IPS DF 6.9 (cell line): Measurements from ENCODE around the gene TDRD1.

Experiments
- DNase-seq: peaks from one replicate; pipeline ENCODE4 v3.0.0-alpha.2; 2013; ENCODE audit warnings: low read depth, low spot score
- H3K27ac ChIP-seq: one replicate; pipeline ENCODE4 v1.5.1; 2013; ENCODE audit warnings: low read length, control low read depth
- H3K27me3 ChIP-seq: 2 replicates; pipeline ENCODE4 v1.6.1; 2013; ENCODE audit warnings: mild to moderate bottlenecking, low read length; ENCODE audit not compliant: control insufficient read depth, insufficient read depth
- H3K36me3 ChIP-seq: 2 replicates; pipeline ENCODE4 v1.6.1; 2013; ENCODE audit warnings: low read length; ENCODE audit not compliant: control insufficient read depth, insufficient read depth
- H3K4me1 ChIP-seq: 2 replicates; pipeline ENCODE4 v1.6.1; 2013; ENCODE audit warnings: low read length; ENCODE audit not compliant: control insufficient read depth, insufficient read depth
- H3K4me3 ChIP-seq: 2 replicates; pipeline ENCODE4 v1.5.1; 2013; ENCODE audit warnings: mild to moderate bottlenecking, low read length
- H3K9me3 ChIP-seq: 2 replicates; pipeline ENCODE4 v1.6.1; 2013; ENCODE audit warnings: low read length, inconsistent platforms; ENCODE audit not compliant: control insufficient read depth, insufficient read depth
- WGBS: extraction: QIAGEN DNeasy Blood & Tissue Kit; methylation state at CpG from one replicate; pipeline ENCODE4 v1.1.7; 2013; ENCODE audit warnings: mixed read lengths, missing lambda C conversion rate; ENCODE audit not compliant: insufficient read length, insufficient coverage; 5-methylcytosine and 5-hydroxymethylcytosine counted together

Gene TDRD1

DNA sequence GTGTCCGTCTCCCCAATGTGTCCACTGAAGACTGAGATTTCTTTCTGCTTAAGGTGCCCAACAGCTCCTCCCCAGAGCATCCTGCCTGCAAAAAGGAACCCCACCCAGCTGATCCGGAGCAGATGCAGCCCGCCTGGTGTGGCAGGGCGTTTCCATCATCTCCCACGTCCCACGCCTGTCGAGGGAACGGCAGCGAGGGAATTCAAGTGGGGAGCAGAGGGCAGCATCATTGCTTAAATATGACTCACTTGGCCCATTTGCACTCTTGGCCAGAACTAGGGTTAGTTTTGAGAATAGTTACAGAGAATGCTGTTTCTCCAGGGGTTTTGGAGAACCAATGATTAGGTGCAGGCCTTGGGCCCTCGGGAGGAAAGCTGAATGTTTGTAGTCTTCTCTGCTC, 80.7 kb downstream of the TDRD1 start:
- Histone ChIP-seq H3K4me1 (no peaks in the 10 kb centered on the region), H3K9me3 (no peaks in the 10 kb centered on the region), H3K4me3 (no peak overlapping the region), H3K27ac (no peak overlapping the region), H3K36me3 (no peaks in the 10 kb centered on the region), H3K27me3 (no peaks in the 10 kb centered on the region)
- DNase-seq = no peak
- WGBS = no CpG with 5 or more reads among the region's 10 CpGs

DNA sequence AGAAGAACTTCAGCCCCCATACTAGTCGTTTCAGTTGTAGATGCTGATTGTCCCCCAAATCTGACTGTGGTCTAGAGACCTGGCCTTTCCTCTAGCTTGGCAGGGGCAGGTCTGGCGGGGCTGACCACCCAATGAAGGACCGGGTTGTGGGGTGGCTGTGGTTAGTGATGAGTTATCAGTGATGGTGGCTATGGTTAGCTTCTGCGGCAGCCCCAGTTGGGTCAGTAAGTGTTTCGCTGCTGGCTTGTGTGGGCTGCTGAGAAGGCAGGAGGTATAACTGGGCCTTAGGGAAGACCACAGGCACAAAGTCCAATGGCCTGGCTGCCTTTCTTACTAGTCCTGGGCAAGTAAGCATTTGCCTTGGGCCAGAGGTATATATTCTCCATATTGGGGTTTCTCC, 81.2 kb downstream of the TDRD1 start:
- no peak for DNase-seq
- Histone ChIP-seq H3K27me3 (no peaks in the 10 kb centered on the region), H3K4me3 (no peak overlapping the region), H3K36me3 (no peaks in the 10 kb centered on the region), H3K9me3 (no peaks in the 10 kb centered on the region), H3K27ac (no peak overlapping the region), H3K4me1 (no peaks in the 10 kb centered on the region)
- WGBS = no CpG with 5 or more reads among the region's 5 CpGs

DNA sequence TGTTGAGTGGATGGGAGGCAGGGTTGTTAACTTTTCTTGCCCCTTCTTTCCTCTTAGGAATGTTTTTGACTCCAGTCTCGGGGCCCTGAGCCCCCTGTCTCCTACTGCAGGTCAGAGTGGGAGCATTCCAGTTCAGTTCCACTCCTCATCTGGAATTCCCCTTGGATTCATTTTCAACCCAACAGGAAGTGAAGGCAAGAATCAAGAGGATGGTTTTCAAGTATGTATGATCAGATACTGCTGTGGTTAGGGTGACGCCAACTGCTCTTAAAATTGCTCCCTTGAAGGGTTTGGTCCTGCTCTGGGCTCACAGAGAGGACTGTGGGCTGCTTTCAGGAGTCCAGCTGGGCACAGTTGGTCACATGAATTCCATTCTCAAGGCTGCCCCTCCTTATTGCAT, 81.9 kb downstream of the TDRD1 start:
- H3K4me1 ChIP-seq = no peaks in the 10 kb centered on the region

DNA sequence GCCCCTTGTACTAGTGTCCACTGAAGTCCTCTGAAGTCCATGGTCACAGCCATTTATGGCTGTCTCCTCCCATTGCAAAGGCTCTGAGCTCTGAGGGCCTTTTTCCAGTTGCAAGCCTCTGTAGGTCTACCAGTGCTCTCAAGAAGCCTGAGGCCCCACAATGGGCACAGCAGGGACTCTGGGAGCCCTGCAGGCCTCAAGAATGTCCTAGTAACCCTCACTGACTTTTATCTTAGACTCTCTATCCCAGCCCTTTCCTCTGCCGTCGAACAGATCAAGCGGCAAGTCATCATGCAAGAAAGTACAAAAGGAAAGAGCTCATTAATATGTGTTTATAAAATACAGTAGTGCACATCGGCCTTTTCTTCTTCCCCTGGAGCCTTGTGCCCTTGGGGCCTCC, 83.3 kb downstream of the TDRD1 start:
- no peak for DNase-seq
- WGBS = no CpG with 5 or more reads among the region's 4 CpGs
- H3K9me3 ChIP-seq = no peaks in the 10 kb centered on the region
- no peak overlapping the region for H3K4me3 ChIP-seq
- H3K27me3 ChIP-seq = no peaks in the 10 kb centered on the region
- no peaks in the 10 kb centered on the region for H3K36me3 ChIP-seq
- no peaks in the 10 kb centered on the region for H3K4me1 ChIP-seq
- no peak overlapping the region for H3K27ac ChIP-seq

More for the DNA sequence above, 81.9 kb downstream of the TDRD1 start:
- no CpG with 5 or more reads among the region's 2 CpGs for WGBS
- no peaks in the 10 kb centered on the region for H3K9me3 ChIP-seq
- no peak overlapping the region for H3K27ac ChIP-seq
- H3K4me3 ChIP-seq = no peak overlapping the region
- DNase-seq = no peak
- H3K36me3 ChIP-seq = no peaks in the 10 kb centered on the region
- H3K27me3 ChIP-seq = no peaks in the 10 kb centered on the region

- whole genome bisulfite sequencing = no CpG with 5 or more reads among the region's 6 CpGs
- H3K27ac ChIP-seq = no peak overlapping the region
These were observed 86.4 kb downstream of the TDRD1 start for GRCh38 chr10:114265392-114266053.

DNA sequence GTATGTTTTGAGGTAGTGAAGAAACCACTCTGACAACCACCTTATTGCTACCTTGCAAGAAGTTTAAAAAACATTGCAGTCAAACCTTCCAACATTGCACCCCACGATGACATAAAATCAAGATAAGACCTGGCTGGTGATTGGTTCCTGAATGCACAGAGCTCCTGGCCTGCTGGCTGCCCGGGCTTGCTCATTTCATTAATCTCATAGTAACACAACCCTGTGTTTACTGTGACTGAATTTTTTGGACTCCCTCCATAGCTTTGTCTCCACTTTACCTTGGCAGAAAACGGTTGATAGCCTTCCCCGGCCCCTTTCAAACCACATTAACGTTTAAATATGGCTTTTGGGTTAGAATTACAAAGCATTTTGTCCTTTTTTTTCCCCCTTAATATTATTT, 87.4 kb downstream of the TDRD1 start:
- no CpG with 5 or more reads among the region's 5 CpGs for WGBS
- Histone ChIP-seq H3K4me3 (no peak overlapping the region), H3K27ac (no peak overlapping the region), H3K27me3 (no peaks in the 10 kb centered on the region), H3K9me3 (no peaks in the 10 kb centered on the region), H3K4me1 (no peaks in the 10 kb centered on the region), H3K36me3 (no peaks in the 10 kb centered on the region)
- no peak for DNase-seq

More at GRCh38 chr10:114265392-114266053, 86.4 kb downstream of the TDRD1 start:
- no peak for DNase-seq
- no peak overlapping the region for H3K4me3 ChIP-seq
- no peaks in the 10 kb centered on the region for H3K9me3 ChIP-seq
- H3K4me1 ChIP-seq = no peaks in the 10 kb centered on the region
- H3K36me3 ChIP-seq = no peaks in the 10 kb centered on the region
- H3K27me3 ChIP-seq = no peaks in the 10 kb centered on the region

DNA sequence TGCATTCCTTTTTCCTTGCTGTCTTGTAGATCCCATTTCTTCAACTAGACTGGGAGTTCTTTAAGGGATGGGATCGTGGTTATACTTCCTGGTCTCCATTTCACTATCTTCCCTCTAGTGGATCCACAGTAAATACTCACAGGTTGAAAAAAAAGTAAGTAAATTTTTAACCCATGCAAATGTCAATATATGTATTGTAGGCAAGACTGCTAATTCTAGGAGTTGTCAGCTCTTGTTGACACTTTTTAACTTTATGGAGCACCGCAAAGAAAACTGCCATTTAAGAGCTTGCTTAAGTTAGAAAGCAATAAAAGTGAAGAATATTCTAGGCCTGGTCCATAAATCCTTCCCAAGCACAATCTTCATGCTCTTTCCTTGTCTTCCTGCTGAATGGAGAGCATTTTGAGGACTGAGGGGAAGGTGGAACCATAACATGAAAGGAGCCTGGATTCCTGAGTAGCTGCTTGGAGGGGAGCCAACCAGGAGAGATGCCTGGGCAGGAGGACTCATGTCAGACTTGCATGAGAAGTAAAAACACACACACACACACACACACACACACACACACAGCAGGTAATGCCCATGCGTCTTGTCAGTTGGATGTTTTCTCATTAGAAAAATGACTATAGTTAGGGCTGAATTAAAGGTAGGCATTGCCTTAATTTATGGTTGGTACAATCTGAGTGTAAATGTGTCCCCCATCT, 92.1 kb downstream of the TDRD1 start:
- H3K36me3 ChIP-seq = no peaks in the 10 kb centered on the region
- H3K27me3 ChIP-seq = no peaks in the 10 kb centered on the region
- no peaks in the 10 kb centered on the region for H3K4me1 ChIP-seq
- no peak overlapping the region for H3K27ac ChIP-seq
- WGBS = no CpG with 5 or more reads among the region's 3 CpGs
- no peak overlapping the region for H3K4me3 ChIP-seq
- H3K9me3 ChIP-seq = no peaks in the 10 kb centered on the region
- DNase-seq = no peak

DNA sequence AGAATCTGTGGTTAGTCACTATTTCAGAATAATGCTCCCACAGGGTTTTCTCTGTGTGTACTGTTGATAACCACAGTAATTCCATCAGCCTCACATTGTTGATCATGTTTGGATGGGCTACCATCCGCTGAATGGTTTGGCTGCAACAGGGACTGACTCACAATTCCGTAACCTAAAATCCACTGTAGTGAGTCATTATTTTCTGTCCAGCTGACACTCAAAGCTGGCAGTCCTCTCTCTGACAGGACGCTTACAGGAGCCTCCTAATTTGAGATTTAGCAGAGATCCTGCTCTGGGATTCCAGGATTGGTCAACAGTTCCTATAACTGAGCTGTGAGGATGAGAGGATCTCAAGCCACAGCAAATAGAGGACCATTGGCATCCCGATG, 92.6 kb downstream of the TDRD1 start:
- Histone ChIP-seq H3K9me3 (no peaks in the 10 kb centered on the region), H3K27ac (no peak overlapping the region), H3K27me3 (no peaks in the 10 kb centered on the region), H3K36me3 (no peaks in the 10 kb centered on the region), H3K4me3 (no peak overlapping the region), H3K4me1 (no peaks in the 10 kb centered on the region)
- no CpG with 5 or more reads among the region's 4 CpGs for WGBS
- DNase-seq = no peak

DNA sequence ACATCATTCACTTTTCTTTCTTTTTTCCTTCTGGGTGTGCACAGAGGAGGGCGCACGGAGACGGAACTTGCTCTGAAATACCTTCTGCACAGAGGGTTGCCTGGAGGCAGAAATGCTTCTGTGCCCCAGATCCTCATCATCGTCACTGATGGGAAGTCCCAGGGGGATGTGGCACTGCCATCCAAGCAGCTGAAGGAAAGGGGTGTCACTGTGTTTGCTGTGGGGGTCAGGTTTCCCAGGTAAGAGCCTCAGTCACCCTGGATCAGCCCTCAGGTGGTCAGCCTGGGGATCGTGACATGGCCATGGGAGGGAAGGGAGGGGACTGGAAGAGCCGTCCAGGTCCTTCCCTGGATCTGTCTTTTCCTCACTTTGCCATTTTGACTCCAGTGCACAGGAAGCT, 93.5 kb downstream of the TDRD1 start:
- Histone ChIP-seq H3K9me3 (no peaks in the 10 kb centered on the region), H3K4me1 (no peaks in the 10 kb centered on the region), H3K27ac (no peak overlapping the region), H3K4me3 (no peak overlapping the region), H3K27me3 (no peaks in the 10 kb centered on the region), H3K36me3 (no peaks in the 10 kb centered on the region)
- WGBS = no CpG with 5 or more reads among the region's 6 CpGs
- DNase-seq = no peak

DNA sequence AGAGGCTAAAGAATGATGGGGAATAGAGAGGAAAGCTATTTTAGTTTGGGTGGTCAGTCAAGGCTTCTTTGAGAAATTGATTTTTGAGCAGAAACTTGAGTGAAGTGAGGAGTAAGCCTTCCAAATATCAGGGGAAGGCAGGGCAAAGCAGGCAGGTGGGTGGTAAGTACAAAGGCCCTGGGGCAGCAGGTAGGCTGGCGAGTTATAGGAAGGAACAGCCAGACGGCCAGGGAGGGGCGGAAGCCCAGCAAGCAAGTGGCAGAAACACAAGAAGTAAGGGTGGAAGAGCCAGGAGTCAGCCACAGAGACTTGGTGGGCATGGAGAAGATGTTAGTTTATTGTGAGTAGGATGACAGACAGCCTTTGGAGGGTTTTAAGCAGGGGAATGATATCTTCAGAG, 94.8 kb downstream of the TDRD1 start:
- no CpG with 5 or more reads among the region's 3 CpGs for WGBS
- H3K27me3 ChIP-seq = no peaks in the 10 kb centered on the region
- no peaks in the 10 kb centered on the region for H3K36me3 ChIP-seq
- H3K4me3 ChIP-seq = no peak overlapping the region
- no peaks in the 10 kb centered on the region for H3K9me3 ChIP-seq
- no peaks in the 10 kb centered on the region for H3K4me1 ChIP-seq
- DNase-seq = no peak
- no peak overlapping the region for H3K27ac ChIP-seq
